Hepatocyte (in vitro differentiated cells): ENCODE measurements around the gene SLC13A3. TPM values are rescaled to one million over a fixed set of nuclear protein-coding genes. Genes with fewer than 3 reads are reported as not detected.

Experiments
- DNase-seq: peaks from one replicate; pipeline ENCODE4 v3.0.0-alpha.2; 2016; ENCODE audit warnings: low spot score
- H2AFZ ChIP-seq: fragments of 200-600 bp; sonication (generic); 2 replicates; pipeline ENCODE4 v1.6.0; 2016; ENCODE audit warnings: antibody characterized with exemption, mild to moderate bottlenecking
- H3K27ac ChIP-seq: fragments of 200-600 bp; sonication (generic); 2 replicates; pipeline ENCODE4 v1.5.1; 2016; ENCODE audit warnings: mild to moderate bottlenecking
- H3K27me3 ChIP-seq: fragments of 200-600 bp; sonication (generic); 2 replicates; pipeline ENCODE4 v1.6.1; 2016
- H3K36me3 ChIP-seq: fragments of 200-600 bp; sonication (generic); replicated peaks from 2 replicates; pipeline ENCODE4 v1.5.1; 2016; ENCODE audit warnings: low read depth; ENCODE audit not compliant: insufficient read depth
- H3K4me1 ChIP-seq: fragments of 200-600 bp; sonication (generic); 2 replicates; pipeline ENCODE4 v1.5.1; 2016; ENCODE audit warnings: mild to moderate bottlenecking, moderate library complexity; ENCODE audit not compliant: insufficient read depth
- H3K4me2 ChIP-seq: fragments of 200-600 bp; sonication (generic); 2 replicates; pipeline ENCODE4 v1.6.0; 2016
- H3K4me3 ChIP-seq: fragments of 200-600 bp; sonication (generic); 2 replicates; pipeline ENCODE4 v1.5.1; 2016; ENCODE audit warnings: mild to moderate bottlenecking
- H3K79me2 ChIP-seq: fragments of 200-600 bp; sonication (generic); 2 replicates; pipeline ENCODE4 v1.6.0; 2017; ENCODE audit warnings: mild to moderate bottlenecking
- H3K9me2 ChIP-seq: fragments of 200-600 bp; sonication (generic); replicated peaks from 2 replicates; pipeline ENCODE4 v1.6.0; 2017; ENCODE audit warnings: mild to moderate bottlenecking; ENCODE audit not compliant: insufficient read depth
- H3K9me3 ChIP-seq: fragments of 200-600 bp; sonication (generic); 2 replicates; pipeline ENCODE4 v1.5.1; 2016; ENCODE audit warnings: low read depth, mild to moderate bottlenecking
- H4K20me1 ChIP-seq: fragments of 200-600 bp; sonication (generic); 2 replicates; pipeline ENCODE4 v1.6.0; 2016; ENCODE audit warnings: mild to moderate bottlenecking; ENCODE audit not compliant: insufficient read depth, poor library complexity, severe bottlenecking
- CTCF ChIP-seq: fragments of 200-600 bp; sonication (generic); IDR thresholded peaks from 2 replicates; pipeline ENCODE4 v1.5.1; 2016; ENCODE audit warnings: antibody characterized with exemption, mild to moderate bottlenecking; ENCODE audit not compliant: poor library complexity
- EZH2 ChIP-seq: fragments of 200-600 bp; sonication (generic); IDR thresholded peaks from 2 replicates; pipeline ENCODE4 v1.6.1; 2016; ENCODE audit warnings: antibody characterized with exemption, mild to moderate bottlenecking, borderline replicate concordance
- EZH2phosphoT487 ChIP-seq: fragments of 200-600 bp; sonication (generic); IDR thresholded peaks from one replicate; pipeline ENCODE4 v1.6.1; 2018; ENCODE audit warnings: antibody characterized with exemption, mild to moderate bottlenecking, low read depth, moderate library complexity; ENCODE audit not compliant: unreplicated experiment, severe bottlenecking
- WGBS: methylation state at CpG from one replicate; pipeline ENCODE4 v1.1.6; 2016; ENCODE audit warnings: low lambda C conversion rate; ENCODE audit errors: missing lambda C conversion rate; 5-methylcytosine and 5-hydroxymethylcytosine counted together
- polyA plus RNA-seq: library from polyadenylated mRNA; unstranded; fragments of >200 nt; fragmentation: Nextera tagmentation; extraction: Ambion mirVana; gene quantifications from 2 replicates; pipeline ENCODE4 v1.2.1, GENCODE V29; 2016
- total RNA-seq: library from RNA; depleted of rRNA; stranded (reverse); fragments of >200 nt; gene quantifications from 2 replicates; pipeline ENCODE4 v1.2.3, GENCODE V29; 2014

SLC13A3 gene
- total and polyA plus RNA-seq, 2 experiments from 2014 or later = 1.8 to 9.4 TPM

- H3K79me2 ChIP-seq = no peaks in the 10 kb centered on the region
- TF ChIP-seq EZH2phosphoT487 = no peak
- TF ChIP-seq CTCF = no peak
- no peak for TF ChIP-seq EZH2
- no peaks in the 10 kb centered on the region for H3K9me2 ChIP-seq
- H3K36me3 ChIP-seq = no peaks in the 10 kb centered on the region
- no peaks in the 10 kb centered on the region for H3K9me3 ChIP-seq
- no peak overlapping the region for H3K27ac ChIP-seq
- no peak overlapping the region for H3K4me3 ChIP-seq
- no peaks in the 10 kb centered on the region for H3K4me1 ChIP-seq
- no peak for DNase-seq
- H2AFZ ChIP-seq = no peak overlapping the region
- H3K27me3 ChIP-seq = no peaks in the 10 kb centered on the region
- no peaks in the 10 kb centered on the region for H4K20me1 ChIP-seq
- no peak overlapping the region for H3K4me2 ChIP-seq
- WGBS = 97% methylated on average over 3 of the region's 3 CpGs
These were observed 20.7 kb upstream of the SLC13A3 start for GRCh38 chr20:46671866-46672542.

GRCh38 chr20:46670585-46671584 is 19.6 kb upstream of the SLC13A3 start:
- TF ChIP-seq EZH2 (no peak), EZH2phosphoT487 (no peak), CTCF (no peak)
- Histone ChIP-seq H3K79me2 (no peaks in the 10 kb centered on the region), H4K20me1 (no peaks in the 10 kb centered on the region), H3K4me2 (no peak overlapping the region), H3K9me2 (no peaks in the 10 kb centered on the region), H2AFZ (no peak overlapping the region), H3K9me3 (no peaks in the 10 kb centered on the region), H3K27me3 (no peaks in the 10 kb centered on the region), H3K27ac (no peak overlapping the region), H3K4me3 (no peak overlapping the region), H3K36me3 (no peaks in the 10 kb centered on the region), H3K4me1 (no peaks in the 10 kb centered on the region)
- DNase-seq = no peak
- WGBS = 76% methylated on average over 3 of the region's 3 CpGs

GRCh38 chr20:46670228-46670584 is 18.9 kb upstream of the SLC13A3 start:
- H3K27ac ChIP-seq = no peak overlapping the region
- WGBS = 100% methylated on average over 2 of the region's 2 CpGs
- H3K9me2 ChIP-seq = no peaks in the 10 kb centered on the region
- H3K4me1 ChIP-seq = no peaks in the 10 kb centered on the region
- TF ChIP-seq EZH2 (no peak), CTCF (no peak), EZH2phosphoT487 (no peak)
- H3K4me2 ChIP-seq = no peak overlapping the region
- H4K20me1 ChIP-seq = no peaks in the 10 kb centered on the region
- H3K9me3 ChIP-seq = no peaks in the 10 kb centered on the region
- H3K4me3 ChIP-seq = no peak overlapping the region
- no peaks in the 10 kb centered on the region for H3K79me2 ChIP-seq
- no peaks in the 10 kb centered on the region for H3K36me3 ChIP-seq
- DNase-seq = no peak
- H2AFZ ChIP-seq = no peak overlapping the region
- no peaks in the 10 kb centered on the region for H3K27me3 ChIP-seq
